ENCODE measurements around the gene RHBDF2. TPM values are rescaled to one million over a fixed set of nuclear protein-coding genes. Genes with fewer than 3 reads are reported as not detected.

RHBDF2 gene
- total RNA-seq, 1 donor from 2014 or later, result 43.2 TPM

Other genes starting within 250 kb of the RHBDF2 start
- gene UBALD2, start 236.1 kb downstream of the RHBDF2 start, total RNA-seq, result 202 and 211 TPM in 2 replicates
- gene QRICH2, start 193.1 kb downstream of the RHBDF2 start, total RNA-seq, result 3.2 and 3.7 TPM in 2 replicates
- 53.3 and 59.5 TPM in 2 replicates for gene PRPSAP1, start 147.5 kb downstream of the RHBDF2 start, total RNA-seq
- gene SPHK1, start 116.8 kb downstream of the RHBDF2 start, total RNA-seq, result 1.3 and 1.9 TPM in 2 replicates
- 34.1 and 40.6 TPM in 2 replicates for gene UBE2O, start 48.3 kb downstream of the RHBDF2 start, total RNA-seq
- gene AANAT, start 33.8 kb downstream of the RHBDF2 start, total RNA-seq, result 0.32 TPM in 1 of 2 replicates, not detected in the other
- 0.11 TPM in 1 of 2 replicates, not detected in the other for gene CYGB, start 36.3 kb upstream of the RHBDF2 start, total RNA-seq
- not detected in 2 replicates for gene PRCD, start 38.6 kb upstream of the RHBDF2 start, total RNA-seq
- gene ST6GALNAC2, start 84.4 kb upstream of the RHBDF2 start, total RNA-seq, result not detected in 2 replicates
- 1.1 and 2.0 TPM in 2 replicates for gene ST6GALNAC1, start 142.3 kb upstream of the RHBDF2 start, total RNA-seq
- gene MXRA7, start 209.5 kb upstream of the RHBDF2 start, total RNA-seq, result 5.5 and 5.8 TPM in 2 replicates
- gene JMJD6, start 225.2 kb upstream of the RHBDF2 start, total RNA-seq, result 59.4 and 59.9 TPM in 2 replicates
- gene METTL23, start 225.4 kb upstream of the RHBDF2 start, total RNA-seq, result 40.2 and 41.9 TPM in 2 replicates
- gene SRSF2, start 235.9 kb upstream of the RHBDF2 start, total RNA-seq, result 453 and 468 TPM in 2 replicates
- 21.8 and 23.6 TPM in 2 replicates for gene MFSD11, start 236.7 kb upstream of the RHBDF2 start, total RNA-seq